Cardiac muscle cell (in vitro differentiated cells and primary cell): ENCODE results near the gene ATP9B. TPM values are rescaled to one million over a fixed set of nuclear protein-coding genes. Genes with fewer than 3 reads are reported as not detected.
"Not testable (repeated sequence)": the region's sequence is repeated elsewhere in the genome, so short reads cannot be mapped to it uniquely, and the experiment has no call there.

ENCODE experiments used
- DNase-seq, 2 donors: peaks; one replicate each; pipeline versions ENCODE4 v3.0.0 to v3.0.0-alpha.2; 2010 to 2017; ENCODE audit warnings: low read depth in 1 of 2, low spot score in 1 of 2
- H3K27ac ChIP-seq: fragments of 200-600 bp; sonication (generic); 2 replicates; pipeline ENCODE4 v1.5.1; 2016
- H3K27me3 ChIP-seq: fragments of 200-600 bp; sonication (generic); 2 replicates; pipeline ENCODE4 v1.6.0; 2016; ENCODE audit warnings: control low read depth
- H3K36me3 ChIP-seq: fragments of 200-600 bp; sonication (generic); 2 replicates; pipeline ENCODE4 v1.5.1; 2016; ENCODE audit warnings: control low read depth
- H3K4me1 ChIP-seq: fragments of 200-600 bp; sonication (generic); 2 replicates; pipeline ENCODE4 v1.8.1; 2017; ENCODE audit warnings: low read depth, mild to moderate bottlenecking, mixed run types
- H3K4me3 ChIP-seq: fragments of 200-600 bp; sonication (generic); 2 replicates; pipeline ENCODE4 v1.5.1; 2016; ENCODE audit warnings: mild to moderate bottlenecking
- H3K9me3 ChIP-seq: fragments of 200-600 bp; sonication (generic); 2 replicates; pipeline ENCODE4 v1.5.1; 2017; ENCODE audit warnings: low read depth, mild to moderate bottlenecking, control low read depth
- polyA plus RNA-seq: library from polyadenylated mRNA; unstranded; fragments of >200 nt; fragmentation: Nextera tagmentation; extraction: Ambion mirVana; gene quantifications from 2 replicates; pipeline ENCODE4 v1.2.1, GENCODE V29; 2016
- total RNA-seq: library from RNA; depleted of rRNA; stranded (reverse); fragments of >200 nt; gene quantifications from 2 replicates; pipeline ENCODE4 v1.2.3, GENCODE V29; 2016
- TF ChIP-seq, protein P1 (sequence below): IDR thresholded peaks from 2 replicates; pipeline ENCODE4 v1.5.1; 2012; ENCODE audit warnings: low read depth, mild to moderate bottlenecking, low read length

The ATP9B gene
- total and polyA plus RNA-seq, 2 experiments from 2014 or later: 14.1 to 14.2 TPM

- Histone ChIP-seq H3K4me1 (peaks cover 9% of the 10 kb centered on the region), H3K27me3 (no peaks in the 10 kb centered on the region), H3K9me3 (no peaks in the 10 kb centered on the region), H3K27ac (no peak overlapping the region), H3K36me3 (no peaks in the 10 kb centered on the region), H3K4me3 (peak overlapping the region; percentile 93)
- DNase-seq: no peak
- TF ChIP-seq, protein P1, sequence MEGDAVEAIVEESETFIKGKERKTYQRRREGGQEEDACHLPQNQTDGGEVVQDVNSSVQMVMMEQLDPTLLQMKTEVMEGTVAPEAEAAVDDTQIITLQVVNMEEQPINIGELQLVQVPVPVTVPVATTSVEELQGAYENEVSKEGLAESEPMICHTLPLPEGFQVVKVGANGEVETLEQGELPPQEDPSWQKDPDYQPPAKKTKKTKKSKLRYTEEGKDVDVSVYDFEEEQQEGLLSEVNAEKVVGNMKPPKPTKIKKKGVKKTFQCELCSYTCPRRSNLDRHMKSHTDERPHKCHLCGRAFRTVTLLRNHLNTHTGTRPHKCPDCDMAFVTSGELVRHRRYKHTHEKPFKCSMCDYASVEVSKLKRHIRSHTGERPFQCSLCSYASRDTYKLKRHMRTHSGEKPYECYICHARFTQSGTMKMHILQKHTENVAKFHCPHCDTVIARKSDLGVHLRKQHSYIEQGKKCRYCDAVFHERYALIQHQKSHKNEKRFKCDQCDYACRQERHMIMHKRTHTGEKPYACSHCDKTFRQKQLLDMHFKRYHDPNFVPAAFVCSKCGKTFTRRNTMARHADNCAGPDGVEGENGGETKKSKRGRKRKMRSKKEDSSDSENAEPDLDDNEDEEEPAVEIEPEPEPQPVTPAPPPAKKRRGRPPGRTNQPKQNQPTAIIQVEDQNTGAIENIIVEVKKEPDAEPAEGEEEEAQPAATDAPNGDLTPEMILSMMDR: no peak
Measured at GRCh38 chr18:79071037-79071436, 1.8 kb downstream of the ATP9B start.

DNA sequence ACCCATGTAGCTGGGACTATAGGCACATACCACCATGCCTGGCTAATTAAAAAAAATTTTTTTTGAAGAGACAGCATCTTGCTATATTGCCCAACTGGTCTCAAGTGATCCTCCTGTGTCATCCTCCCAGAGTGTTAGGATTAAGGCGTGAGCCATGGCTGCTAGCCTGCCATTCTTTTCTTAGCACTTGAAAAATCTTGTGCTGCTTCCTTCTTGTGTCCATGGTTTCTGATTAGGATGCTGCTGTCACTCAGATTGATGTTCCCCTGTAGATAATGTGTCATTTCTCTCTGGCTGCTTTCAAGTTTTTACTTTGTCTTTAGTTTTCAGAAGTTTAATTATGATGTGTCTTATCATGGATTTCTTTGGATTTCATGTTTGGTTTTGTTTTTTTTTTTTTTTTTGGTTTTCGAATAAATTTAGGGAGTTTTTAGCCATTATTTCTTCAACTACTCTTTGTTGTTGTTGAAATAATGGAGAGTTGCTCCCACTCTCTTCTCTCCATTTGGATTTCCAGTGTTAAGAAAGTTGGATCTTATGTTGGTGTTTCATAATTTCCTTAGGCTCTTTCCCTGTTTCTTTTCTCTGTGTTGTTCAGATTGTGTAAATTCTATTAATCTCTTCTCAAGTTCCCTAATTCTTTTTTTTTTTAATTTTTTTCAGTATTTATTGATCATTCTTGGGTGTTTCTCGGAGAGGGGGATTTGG, 2.5 kb downstream of the ATP9B start:
- Histone ChIP-seq H3K9me3 (no peaks in the 10 kb centered on the region), H3K27ac (no peak overlapping the region), H3K4me3 (no peak overlapping the region), H3K27me3 (no peaks in the 10 kb centered on the region), H3K4me1 (peaks cover 9% of the 10 kb centered on the region), H3K36me3 (no peaks in the 10 kb centered on the region)
- DNase-seq: no peak
- TF ChIP-seq, protein P1: no peak

GRCh38 chr18:79072655-79073054, 3.5 kb downstream of the ATP9B start:
- not testable (repeated sequence) for H3K27me3 ChIP-seq, DNase-seq, H3K4me3 ChIP-seq, H3K4me1 ChIP-seq, H3K36me3 ChIP-seq, H3K27ac ChIP-seq, H3K9me3 ChIP-seq

DNA sequence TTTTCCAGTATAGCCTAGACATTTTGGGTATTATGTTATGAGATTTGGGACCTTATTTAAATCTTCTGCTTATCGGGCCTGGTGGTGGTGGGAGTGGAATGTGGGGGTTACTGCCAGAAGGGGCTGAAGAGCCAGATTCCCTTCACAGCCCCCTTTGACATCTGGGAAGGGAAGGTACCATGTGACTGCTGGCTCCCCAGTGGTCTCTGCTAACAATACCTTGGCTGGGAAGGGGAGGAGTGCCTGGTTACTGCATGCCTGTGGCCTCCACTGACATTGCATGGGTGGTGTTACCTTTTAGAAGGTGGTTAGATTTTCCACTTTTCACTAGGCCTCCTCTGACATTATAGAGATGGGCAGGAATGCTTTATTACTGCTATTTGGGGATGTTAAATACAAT, 8.0 kb downstream of the ATP9B start:
- Histone ChIP-seq H3K4me3 (no peak overlapping the region), H3K36me3 (no peaks in the 10 kb centered on the region), H3K4me1 (no peaks in the 10 kb centered on the region), H3K27me3 (no peaks in the 10 kb centered on the region), H3K27ac (no peak overlapping the region), H3K9me3 (no peaks in the 10 kb centered on the region)
- TF ChIP-seq, protein P1: no peak
- DNase-seq: no peak

DNA sequence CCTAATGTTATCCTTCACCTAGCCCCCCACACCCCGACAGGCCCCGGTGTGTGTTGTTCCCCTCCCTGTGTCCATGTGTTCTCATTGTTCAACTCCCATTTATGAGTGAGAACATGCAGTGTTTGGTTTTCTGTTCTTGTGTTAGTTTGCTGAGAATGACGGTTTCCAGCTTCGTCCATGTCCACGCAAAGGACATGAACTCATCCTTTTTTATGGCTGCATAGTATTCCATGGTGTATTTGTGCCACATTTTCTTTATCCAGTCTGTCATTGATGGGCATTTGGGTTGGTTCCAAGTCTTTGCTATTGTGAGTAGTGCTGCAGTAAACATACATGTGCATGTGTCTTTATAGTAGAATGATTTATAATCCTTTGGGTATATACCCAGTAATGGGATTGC, 9.6 kb downstream of the ATP9B start:
- not testable (repeated sequence) for H3K4me1 ChIP-seq, H3K36me3 ChIP-seq, DNase-seq, H3K9me3 ChIP-seq, H3K27me3 ChIP-seq, H3K27ac ChIP-seq, H3K4me3 ChIP-seq

DNA sequence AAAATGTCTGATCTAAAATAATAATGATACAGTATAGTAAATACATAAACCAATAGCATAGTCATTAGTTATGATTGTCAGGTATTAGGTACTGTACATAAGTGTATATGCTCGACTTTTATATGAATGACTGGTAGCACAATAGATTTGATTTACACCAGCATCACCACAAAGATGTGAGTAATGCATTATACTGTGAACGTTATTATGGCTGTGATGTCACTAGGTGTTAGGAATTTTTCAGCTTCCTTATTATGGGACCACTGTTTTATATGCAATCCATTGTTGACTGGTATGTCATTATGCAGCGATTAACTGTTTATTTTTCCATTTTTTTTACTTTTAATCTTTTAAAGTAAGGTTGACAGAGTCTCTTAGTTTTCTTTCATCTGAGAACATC, 23.7 kb downstream of the ATP9B start:
- no peaks in the 10 kb centered on the region for H3K9me3 ChIP-seq
- no peaks in the 10 kb centered on the region for H3K27me3 ChIP-seq
- DNase-seq: no peak
- H3K4me1 ChIP-seq: peaks cover 4% of the 10 kb centered on the region
- H3K4me3 ChIP-seq: no peak overlapping the region
- TF ChIP-seq, protein P1: no peak
- no peak overlapping the region for H3K27ac ChIP-seq
- H3K36me3 ChIP-seq: no peaks in the 10 kb centered on the region
